Measurements from ENCODE around the gene UBE2D2. TPM values are rescaled to one million over a fixed set of nuclear protein-coding genes. Genes with fewer than 3 reads are reported as not detected.

Gene UBE2D2
- total and polyA plus RNA-seq, 2 of the 13 experiments (the other 11 are each of a cell fraction or from before 2014, with no cell fraction given) = 79.1 to 109 TPM

DNA sequence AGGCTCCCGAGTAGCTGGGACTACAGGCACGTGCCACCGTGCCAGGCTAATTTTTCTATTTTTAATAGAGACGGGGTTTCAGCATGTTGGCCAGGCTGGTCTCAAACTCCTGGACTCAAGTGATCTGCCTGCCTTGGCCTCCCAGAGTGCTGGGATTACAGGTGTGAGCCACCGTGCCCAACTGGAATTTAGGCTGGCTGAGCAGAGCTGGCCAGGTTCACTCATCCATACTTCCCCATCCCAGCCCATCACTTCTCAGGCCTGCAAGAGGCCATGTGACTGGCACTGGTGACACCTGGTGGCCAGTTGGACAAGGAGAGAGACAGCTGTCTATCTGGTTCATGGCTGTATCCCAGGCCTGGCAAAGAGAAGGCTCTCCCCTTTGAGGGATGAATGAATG is 47.7 kb upstream of the UBE2D2 start (continued):
- TF ChIP-seq SALL1 (CRISPR knock-in tag; IDR thresholded peaks at IDR 0.05) (peak; percentile 52), BORCS8-MEF2B (CRISPR knock-in tag; IDR thresholded peaks at IDR 0.05) (peak; percentile 46; the same call in 1 of the 2 replicates), ZSCAN31 (CRISPR knock-in tag; IDR thresholded peaks at IDR 0.05; ENCODE audit: low read depth) (peak; percentile 50; the same call in 1 of the 2 replicates), FOXA3 (CRISPR knock-in tag; IDR thresholded peaks at IDR 0.05) (0 out of 2 replicates have a peak, but pooled peaks have one; percentile 18), XRCC5 (optimal IDR thresholded peaks at IDR 0.05; ENCODE audit: low read length) (peak; percentile 57), ZC3H13 (CRISPR knock-in tag; IDR thresholded peaks at IDR 0.05) (peak; percentile 61)
- TF ChIP-seq, protein P1, sequence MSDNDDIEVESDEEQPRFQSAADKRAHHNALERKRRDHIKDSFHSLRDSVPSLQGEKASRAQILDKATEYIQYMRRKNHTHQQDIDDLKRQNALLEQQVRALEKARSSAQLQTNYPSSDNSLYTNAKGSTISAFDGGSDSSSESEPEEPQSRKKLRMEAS (IDR thresholded peaks at IDR 0.05) = peak; percentile 74
- TF ChIP-seq, protein P2, sequence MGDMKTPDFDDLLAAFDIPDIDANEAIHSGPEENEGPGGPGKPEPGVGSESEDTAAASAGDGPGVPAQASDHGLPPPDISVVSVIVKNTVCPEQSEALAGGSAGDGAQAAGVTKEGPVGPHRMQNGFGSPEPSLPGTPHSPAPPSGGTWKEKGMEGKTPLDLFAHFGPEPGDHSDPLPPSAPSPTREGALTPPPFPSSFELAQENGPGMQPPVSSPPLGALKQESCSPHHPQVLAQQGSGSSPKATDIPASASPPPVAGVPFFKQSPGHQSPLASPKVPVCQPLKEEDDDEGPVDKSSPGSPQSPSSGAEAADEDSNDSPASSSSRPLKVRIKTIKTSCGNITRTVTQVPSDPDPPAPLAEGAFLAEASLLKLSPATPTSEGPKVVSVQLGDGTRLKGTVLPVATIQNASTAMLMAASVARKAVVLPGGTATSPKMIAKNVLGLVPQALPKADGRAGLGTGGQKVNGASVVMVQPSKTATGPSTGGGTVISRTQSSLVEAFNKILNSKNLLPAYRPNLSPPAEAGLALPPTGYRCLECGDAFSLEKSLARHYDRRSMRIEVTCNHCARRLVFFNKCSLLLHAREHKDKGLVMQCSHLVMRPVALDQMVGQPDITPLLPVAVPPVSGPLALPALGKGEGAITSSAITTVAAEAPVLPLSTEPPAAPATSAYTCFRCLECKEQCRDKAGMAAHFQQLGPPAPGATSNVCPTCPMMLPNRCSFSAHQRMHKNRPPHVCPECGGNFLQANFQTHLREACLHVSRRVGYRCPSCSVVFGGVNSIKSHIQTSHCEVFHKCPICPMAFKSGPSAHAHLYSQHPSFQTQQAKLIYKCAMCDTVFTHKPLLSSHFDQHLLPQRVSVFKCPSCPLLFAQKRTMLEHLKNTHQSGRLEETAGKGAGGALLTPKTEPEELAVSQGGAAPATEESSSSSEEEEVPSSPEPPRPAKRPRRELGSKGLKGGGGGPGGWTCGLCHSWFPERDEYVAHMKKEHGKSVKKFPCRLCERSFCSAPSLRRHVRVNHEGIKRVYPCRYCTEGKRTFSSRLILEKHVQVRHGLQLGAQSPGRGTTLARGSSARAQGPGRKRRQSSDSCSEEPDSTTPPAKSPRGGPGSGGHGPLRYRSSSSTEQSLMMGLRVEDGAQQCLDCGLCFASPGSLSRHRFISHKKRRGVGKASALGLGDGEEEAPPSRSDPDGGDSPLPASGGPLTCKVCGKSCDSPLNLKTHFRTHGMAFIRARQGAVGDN (CRISPR knock-in tag; IDR thresholded peaks at IDR 0.05) = peak; percentile 55
